H1 (cell line): ENCODE data around the gene UBD.

Experiments used
- CBX5 ChIP-seq: fragments of 300-800, 300-1000 bp; sonication (generic); IDR thresholded peaks from 2 replicates; pipeline ENCODE4 v1.7.1; 2016; ENCODE audit warnings: antibody characterized with exemption, low read length, low read depth
- CEBPB ChIP-seq: IDR thresholded peaks from 2 replicates; pipeline ENCODE4 v1.6.1; 2012; ENCODE audit warnings: low read depth, low read length
- CTCF ChIP-seq, 3 experiments: IDR thresholded peaks; 1 replicate in 2 of 3; 2 replicates in 1 of 3; pipeline versions ENCODE4 v1.5.1 to v1.6.1; 2011; ENCODE audit warnings: low read length in 3 of 3, mild to moderate bottlenecking in 3 of 3, inconsistent platforms in 2 of 3, low read depth in 1 of 3, moderate library complexity in 1 of 3; ENCODE audit not compliant: insufficient read depth in 1 of 3; ENCODE audit errors: control extremely low read depth in 1 of 3
- EZH2 ChIP-seq: fragments of 200-600 bp; sonication (generic); IDR thresholded peaks from 2 replicates; pipeline ENCODE4 v1.7.1; 2012; ENCODE audit warnings: low read depth, mild to moderate bottlenecking, moderate library complexity, low read length, inconsistent platforms; ENCODE audit not compliant: severe bottlenecking
- POLR2AphosphoS5 ChIP-seq: IDR thresholded peaks from 2 replicates; pipeline ENCODE4 v1.6.1; 2011; ENCODE audit warnings: low read depth, low read length
- USF2 ChIP-seq: IDR thresholded peaks from 2 replicates; pipeline ENCODE4 v1.6.1; 2011; ENCODE audit warnings: low read length, improper control_type of control experiment

GRCh38 chr6:29554764-29555163 is 4.8 kb downstream of the UBD start:
- TF ChIP-seq CBX5 (no peak), POLR2AphosphoS5 (no peak), CTCF (IDR thresholded peaks at IDR 0.05; ENCODE audit: control extremely low read depth in 1 of 3, insufficient read depth in 1 of 3, low read depth in 1 of 3, low read length in 3 of 3) (no peak), CEBPB (no peak), USF2 (no peak), EZH2 (no peak)
